Lung (tissue), 12 donors: Measurements from ENCODE around the gene SSC5D. TPM values are rescaled to one million over a fixed set of nuclear protein-coding genes. Genes with fewer than 3 reads are reported as not detected.

Experiments
- ATAC-seq: fragments of 200-7000 bp; cut with Tn5 transposase; one replicate; pipeline ENCODE4 v1.9.1; 2020; ENCODE audit warnings: moderate number of reproducible peaks; ENCODE audit not compliant: insufficient read depth, low FRiP score
- DNase-seq, 3 donors: peaks; one replicate each; pipeline ENCODE4 v3.0.0-alpha.2; 2013 to 2017
- H3K27ac ChIP-seq, 2 donors: one replicate each; pipeline ENCODE4 v1.5.1; 2013; ENCODE audit warnings: mild to moderate bottlenecking in 2 of 2, moderate library complexity in 2 of 2, control low read depth in 1 of 2, inconsistent platforms in 1 of 2, low read depth in 1 of 2, low read length in 1 of 2
- H3K27me3 ChIP-seq, 3 donors: one replicate each; pipeline ENCODE4 v1.5.1; 2013; ENCODE audit warnings: low read length in 2 of 3; ENCODE audit not compliant: control insufficient read depth in 3 of 3, insufficient read depth in 3 of 3
- H3K36me3 ChIP-seq, 4 donors: one replicate each; pipeline ENCODE4 v1.5.1; 2013; ENCODE audit warnings: low read length in 4 of 4, mild to moderate bottlenecking in 1 of 4, moderate library complexity in 1 of 4; ENCODE audit not compliant: control insufficient read depth in 4 of 4, insufficient read depth in 4 of 4
- H3K4me1 ChIP-seq, 5 donors: one replicate each; pipeline ENCODE4 v1.5.1; 2013; ENCODE audit warnings: low read length in 5 of 5, mild to moderate bottlenecking in 2 of 5, moderate library complexity in 1 of 5; ENCODE audit not compliant: control insufficient read depth in 5 of 5, insufficient read depth in 5 of 5
- H3K4me3 ChIP-seq: one replicate; pipeline ENCODE4 v1.5.1; 2013; ENCODE audit warnings: mild to moderate bottlenecking, control low read depth, moderate library complexity
- H3K9ac ChIP-seq, 2 donors: one replicate each; pipeline ENCODE4 v1.5.1; 2013; ENCODE audit warnings: low read length in 2 of 2, control low read depth in 1 of 2; ENCODE audit not compliant: insufficient read depth in 1 of 2
- H3K9me3 ChIP-seq, 4 donors: one replicate each; pipeline ENCODE4 v1.5.1; 2013; ENCODE audit warnings: low read length in 3 of 4, mild to moderate bottlenecking in 1 of 4, moderate library complexity in 1 of 4; ENCODE audit not compliant: control insufficient read depth in 4 of 4, insufficient read depth in 3 of 4
- CTCF ChIP-seq: IDR thresholded peaks from 2 replicates; pipeline ENCODE4 v1.5.1; 2012; ENCODE audit warnings: mild to moderate bottlenecking; ENCODE audit errors: control extremely low read depth, extremely low read depth
- WGBS, 2 donors: extraction: QIAGEN DNeasy Blood & Tissue Kit; methylation state at CpG; one replicate each; pipeline ENCODE4 v1.1.7; 2013; 5-methylcytosine and 5-hydroxymethylcytosine counted together
- polyA plus RNA-seq, 2 donors: library from polyadenylated mRNA; stranded (reverse); fragments of 200-250 nt; gene quantifications; one replicate each; pipeline ENCODE4 v1.2.1, GENCODE V29; 2013
- total RNA-seq, 2 donors: library from RNA; depleted of rRNA in 1 of 2; stranded (reverse); fragments of >200 nt in 1 of 2; gene quantifications; one replicate each; pipeline ENCODE4 v1.2.1, GENCODE V29; 2014 to 2021
- donor health status: control.
- donor health status: control.
- donor health status: Bipolar disorder and iron deficiency.
- donor health status: healthy.
- donor health status: DM: yes; HTN: yes; CAD: no.

The SSC5D gene
- total and polyA plus RNA-seq, 4 donors: 0.66 to 8.4 (median 4.4) TPM

DNA sequence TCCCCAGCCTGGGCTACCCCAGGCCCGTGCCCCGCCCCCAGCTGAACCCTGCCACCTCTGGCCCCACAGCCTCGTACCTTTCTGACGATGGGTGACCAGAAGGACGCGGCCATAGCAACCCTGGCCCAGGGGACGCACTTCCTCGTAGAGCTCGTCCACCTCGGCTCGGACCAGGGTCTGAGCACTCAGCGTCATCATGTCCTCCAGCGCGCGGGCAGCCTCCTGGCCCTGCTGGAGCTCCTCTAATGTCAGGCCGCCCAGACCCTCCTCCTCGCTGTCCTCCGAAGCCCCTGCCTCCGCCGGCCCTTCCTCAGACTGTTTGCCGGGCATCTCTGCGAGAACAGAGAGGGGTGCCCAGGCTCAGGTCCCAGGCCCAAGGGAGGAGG lies 47.7 kb downstream of the SSC5D start:
- ATAC-seq: no peak
- H3K4me1 ChIP-seq: no peaks in the 10 kb centered on the region
- no peaks in the 10 kb centered on the region for H3K36me3 ChIP-seq
- H3K9me3 ChIP-seq: no peaks in the 10 kb centered on the region
- TF ChIP-seq CTCF: no peak
- no peaks in the 10 kb centered on the region for H3K27me3 ChIP-seq
- no peak overlapping the region for H3K9ac ChIP-seq
- WGBS, 2 donors: 84 to 96% methylated on average over 22 of the region's 22 CpGs
- no peak overlapping the region for H3K27ac ChIP-seq
- H3K4me3 ChIP-seq: no peak overlapping the region
- DNase-seq: no peak

- no peak for DNase-seq
- WGBS, 2 donors: 93 to 96% methylated on average over 11 of the region's 11 CpGs
These were observed 48.1 kb downstream of the SSC5D start for GRCh38 chr19:55536366-55536765.

DNA sequence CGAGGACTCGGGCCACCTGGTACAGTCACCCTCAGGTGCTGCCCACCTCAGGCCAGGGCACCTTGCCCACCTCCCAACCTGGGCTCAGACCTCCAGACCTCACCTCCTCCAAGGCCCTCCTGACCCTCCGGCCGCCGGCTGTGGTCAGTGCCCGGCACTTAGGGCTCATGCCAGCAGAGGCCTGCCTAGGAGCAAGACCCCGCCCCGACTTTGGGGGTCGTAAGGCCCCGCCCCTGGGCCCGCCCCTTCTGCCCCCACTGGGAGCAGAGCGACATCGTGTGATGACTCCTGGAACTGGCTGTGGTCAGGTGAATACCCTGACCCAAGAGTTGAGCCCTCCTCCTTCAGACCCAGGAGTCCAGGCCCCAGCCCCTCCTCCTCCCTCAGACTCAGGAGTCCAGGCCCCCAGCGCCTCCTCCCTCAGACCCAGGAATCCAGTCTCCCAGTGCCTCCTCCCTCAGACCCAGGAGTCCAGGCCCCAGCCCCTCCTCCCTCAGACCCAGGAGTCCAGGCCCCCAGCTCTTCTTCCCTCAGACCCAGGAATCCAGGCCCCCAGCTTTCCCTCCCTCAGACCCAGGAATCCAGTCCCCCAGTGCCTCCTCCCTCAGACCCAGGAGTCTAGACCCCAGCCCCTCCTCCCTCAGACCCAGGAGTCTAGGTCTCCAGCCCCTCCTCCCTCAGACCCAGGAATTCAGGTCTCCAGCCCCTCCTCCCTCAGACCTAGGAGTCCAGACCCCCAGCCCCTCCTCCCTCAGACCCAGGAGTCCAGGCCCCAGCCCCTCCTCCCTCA lies 48.9 kb downstream of the SSC5D start, which contains the start of gene SBK2:
Gene SBK2, minus strand, starts transcription at position 183 of the 790 bp plus-strand sequence. CDS start 839 bp downstream, outside the sequence.
- 31 to 50% methylated on average over 14 of the region's 14 CpGs for WGBS, 2 donors
- ATAC-seq (no peak), DNase-seq (no peak)

More at GRCh38 chr19:55536366-55536765, 48.1 kb downstream of the SSC5D start:
- H3K9ac ChIP-seq: no peak overlapping the region
- no peaks in the 10 kb centered on the region for H3K27me3 ChIP-seq
- no peak for TF ChIP-seq CTCF
- H3K4me3 ChIP-seq: no peak overlapping the region
- no peaks in the 10 kb centered on the region for H3K36me3 ChIP-seq
- H3K27ac ChIP-seq: no peak overlapping the region
- no peak for ATAC-seq
- H3K9me3 ChIP-seq: no peaks in the 10 kb centered on the region
- no peaks in the 10 kb centered on the region for H3K4me1 ChIP-seq

More for the DNA sequence above, 48.9 kb downstream of the SSC5D start, which contains the start of gene SBK2:
- Histone ChIP-seq H3K27ac (no peak within 1 kb of the TSS), H3K9me3 (no peaks in the 10 kb centered on the region), H3K4me3 (no peak within 1 kb of the TSS), H3K36me3 (no peaks in the 10 kb centered on the region), H3K4me1 (no peaks in the 10 kb centered on the region), H3K9ac (no peak within 1 kb of the TSS), H3K27me3 (no peaks in the 10 kb centered on the region)
- no peak for TF ChIP-seq CTCF
